ENCODE data around the gene PAXX.

- TF ChIP-seq, protein P1, sequence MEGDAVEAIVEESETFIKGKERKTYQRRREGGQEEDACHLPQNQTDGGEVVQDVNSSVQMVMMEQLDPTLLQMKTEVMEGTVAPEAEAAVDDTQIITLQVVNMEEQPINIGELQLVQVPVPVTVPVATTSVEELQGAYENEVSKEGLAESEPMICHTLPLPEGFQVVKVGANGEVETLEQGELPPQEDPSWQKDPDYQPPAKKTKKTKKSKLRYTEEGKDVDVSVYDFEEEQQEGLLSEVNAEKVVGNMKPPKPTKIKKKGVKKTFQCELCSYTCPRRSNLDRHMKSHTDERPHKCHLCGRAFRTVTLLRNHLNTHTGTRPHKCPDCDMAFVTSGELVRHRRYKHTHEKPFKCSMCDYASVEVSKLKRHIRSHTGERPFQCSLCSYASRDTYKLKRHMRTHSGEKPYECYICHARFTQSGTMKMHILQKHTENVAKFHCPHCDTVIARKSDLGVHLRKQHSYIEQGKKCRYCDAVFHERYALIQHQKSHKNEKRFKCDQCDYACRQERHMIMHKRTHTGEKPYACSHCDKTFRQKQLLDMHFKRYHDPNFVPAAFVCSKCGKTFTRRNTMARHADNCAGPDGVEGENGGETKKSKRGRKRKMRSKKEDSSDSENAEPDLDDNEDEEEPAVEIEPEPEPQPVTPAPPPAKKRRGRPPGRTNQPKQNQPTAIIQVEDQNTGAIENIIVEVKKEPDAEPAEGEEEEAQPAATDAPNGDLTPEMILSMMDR (IDR thresholded peaks at IDR 0.05; ENCODE audit: low read depth, low read length), result no peak
- TF ChIP-seq POLR2A (IDR thresholded peaks at IDR 0.05; ENCODE audit: extremely low read depth, insufficient read length), result no peak
These were observed 19.5 kb upstream of the PAXX start for GRCh38 chr9:136972743-136973142.
